Measurements from ENCODE around the gene SLAMF1.
"Not testable (repeated sequence)": the region's sequence is repeated elsewhere in the genome, so short reads cannot be mapped to it uniquely, and the experiment has no call there.

SLAMF1 gene

DNA sequence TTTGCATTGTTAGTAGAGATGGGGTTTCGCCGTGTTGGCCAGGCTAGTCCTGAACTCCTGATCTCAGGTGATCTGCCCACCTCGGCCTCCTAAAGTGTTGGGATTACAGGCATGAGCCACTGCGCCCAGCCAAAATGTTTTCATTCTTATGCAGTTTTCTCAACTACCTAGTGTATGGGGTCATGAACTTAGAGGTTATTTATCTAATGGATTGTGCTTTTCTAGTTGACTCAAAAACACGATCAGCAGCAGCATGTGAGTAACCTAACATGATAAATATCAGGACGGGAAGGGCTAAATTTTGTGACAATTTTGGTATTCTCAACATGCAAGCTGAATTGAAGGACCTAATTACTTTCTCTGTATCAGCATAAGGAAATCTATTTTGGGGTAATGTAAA is 58.4 kb downstream of the SLAMF1 start:
- no peaks in the 10 kb centered on the region for H3K4me1 ChIP-seq
- no peak overlapping the region for H3K27ac ChIP-seq
- H3K4me3 ChIP-seq: no peak overlapping the region
- no peaks in the 10 kb centered on the region for H3K9me3 ChIP-seq
- intact Hi-C loops (cut with DNase I; ENCODE audit: low total_unique reads): no loop called here
- TF ChIP-seq, protein P1, sequence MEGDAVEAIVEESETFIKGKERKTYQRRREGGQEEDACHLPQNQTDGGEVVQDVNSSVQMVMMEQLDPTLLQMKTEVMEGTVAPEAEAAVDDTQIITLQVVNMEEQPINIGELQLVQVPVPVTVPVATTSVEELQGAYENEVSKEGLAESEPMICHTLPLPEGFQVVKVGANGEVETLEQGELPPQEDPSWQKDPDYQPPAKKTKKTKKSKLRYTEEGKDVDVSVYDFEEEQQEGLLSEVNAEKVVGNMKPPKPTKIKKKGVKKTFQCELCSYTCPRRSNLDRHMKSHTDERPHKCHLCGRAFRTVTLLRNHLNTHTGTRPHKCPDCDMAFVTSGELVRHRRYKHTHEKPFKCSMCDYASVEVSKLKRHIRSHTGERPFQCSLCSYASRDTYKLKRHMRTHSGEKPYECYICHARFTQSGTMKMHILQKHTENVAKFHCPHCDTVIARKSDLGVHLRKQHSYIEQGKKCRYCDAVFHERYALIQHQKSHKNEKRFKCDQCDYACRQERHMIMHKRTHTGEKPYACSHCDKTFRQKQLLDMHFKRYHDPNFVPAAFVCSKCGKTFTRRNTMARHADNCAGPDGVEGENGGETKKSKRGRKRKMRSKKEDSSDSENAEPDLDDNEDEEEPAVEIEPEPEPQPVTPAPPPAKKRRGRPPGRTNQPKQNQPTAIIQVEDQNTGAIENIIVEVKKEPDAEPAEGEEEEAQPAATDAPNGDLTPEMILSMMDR (IDR thresholded peaks at IDR 0.05): no peak
- H3K36me3 ChIP-seq: no peaks in the 10 kb centered on the region
- no peaks in the 10 kb centered on the region for H3K27me3 ChIP-seq
- no peak for DNase-seq

DNA sequence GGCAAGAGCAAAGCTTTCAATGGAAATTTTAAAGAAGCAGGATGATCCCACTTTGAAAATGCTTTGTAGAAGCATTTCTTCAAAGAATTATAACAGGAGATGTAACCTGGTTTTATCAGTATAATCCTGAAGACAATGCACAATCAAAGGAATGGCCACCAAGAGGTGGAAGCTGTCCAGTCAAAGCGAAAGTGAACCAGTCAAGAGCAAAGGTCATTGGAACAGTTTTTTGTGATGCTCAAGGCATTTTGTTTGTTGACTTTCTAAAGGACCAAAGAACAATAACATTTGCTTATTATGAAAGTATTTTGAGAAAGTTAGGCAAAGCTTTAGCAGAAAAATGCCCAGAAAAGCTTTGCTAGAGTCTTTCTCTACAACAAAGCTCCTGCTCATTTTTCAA is 62.1 kb downstream of the SLAMF1 start:
- Histone ChIP-seq H3K27ac (no peak overlapping the region), H3K4me1 (no peaks in the 10 kb centered on the region), H3K27me3 (no peaks in the 10 kb centered on the region), H3K4me3 (no peak overlapping the region), H3K9me3 (no peaks in the 10 kb centered on the region), H3K36me3 (no peaks in the 10 kb centered on the region)
- TF ChIP-seq, protein P1 (IDR thresholded peaks at IDR 0.05): no peak
- intact Hi-C loops (cut with DNase I; ENCODE audit: low total_unique reads): no loop called here
- no peak for DNase-seq

DNA sequence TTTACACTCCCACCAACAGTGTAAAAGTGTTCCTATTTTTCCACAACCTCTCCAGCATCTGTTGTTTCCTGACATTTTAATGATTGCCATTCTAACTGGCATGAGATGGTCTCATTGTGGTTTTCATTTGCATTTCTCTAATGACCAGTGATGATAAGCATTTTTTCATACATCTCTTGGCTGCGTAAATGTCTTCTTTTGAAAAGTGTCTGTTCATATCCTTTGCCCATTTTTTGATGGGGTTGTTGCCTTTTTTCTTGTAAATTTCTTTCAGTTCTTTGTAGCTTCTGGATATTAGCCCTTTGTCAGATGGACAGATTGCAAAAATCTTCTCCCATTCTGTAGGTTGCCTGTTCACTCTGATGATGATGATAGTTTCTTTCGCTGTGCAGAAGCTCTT is 63.9 kb downstream of the SLAMF1 start:
- H3K9me3 ChIP-seq; H3K36me3 ChIP-seq; H3K27me3 ChIP-seq; H3K4me3 ChIP-seq; DNase-seq; H3K4me1 ChIP-seq; H3K27ac ChIP-seq; intact Hi-C loops (cut with DNase I; ENCODE audit: low total_unique reads): not testable (repeated sequence)

DNA sequence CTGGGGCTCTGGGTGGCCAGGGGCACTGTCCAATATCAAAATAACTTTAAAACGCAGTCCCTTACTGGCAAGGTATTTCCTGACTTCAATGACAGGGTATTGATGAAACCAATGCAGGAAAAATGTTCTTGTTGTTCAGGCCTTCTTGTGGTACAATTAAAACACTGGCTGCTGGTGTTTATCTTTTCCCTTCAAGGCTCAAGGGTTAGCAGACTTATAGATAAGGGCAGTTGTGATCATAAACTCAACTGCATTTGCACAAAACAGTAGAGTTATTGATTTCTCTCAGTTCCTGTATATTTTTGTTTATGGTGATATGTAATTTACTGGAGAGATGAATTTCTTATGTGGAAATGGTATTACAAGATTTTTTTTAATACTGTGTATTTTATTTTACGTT is 64.9 kb downstream of the SLAMF1 start:
- TF ChIP-seq, protein P1 (IDR thresholded peaks at IDR 0.05): no peak

DNA sequence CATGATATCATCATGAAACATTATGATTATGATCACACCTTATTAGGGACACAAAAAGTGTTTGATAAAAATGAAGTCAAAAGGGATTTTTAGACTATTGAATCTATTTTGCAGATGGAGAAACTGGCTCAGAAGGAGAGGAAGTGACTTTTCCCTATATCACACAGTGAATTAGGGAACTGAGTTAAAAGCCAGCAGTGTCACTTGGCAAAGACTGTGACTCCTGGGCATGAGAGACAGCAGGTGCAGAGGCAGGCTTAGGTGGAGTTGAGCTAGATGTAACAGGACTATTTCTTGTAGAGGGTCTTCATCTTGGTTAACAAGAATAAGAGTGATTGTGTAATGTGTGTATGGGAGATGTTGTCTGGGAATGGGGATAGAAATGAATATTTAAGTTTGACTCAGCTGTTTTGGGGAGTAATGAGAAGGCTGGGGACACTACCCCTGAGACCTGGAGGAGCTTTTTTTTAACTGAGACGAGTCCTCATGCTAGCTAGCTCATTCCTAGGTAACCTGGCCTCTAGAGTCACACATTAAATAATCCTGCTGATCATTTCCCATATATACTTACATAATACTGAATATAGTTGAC is 66.5 kb downstream of the SLAMF1 start:
- DNase-seq: no peak
- Histone ChIP-seq H3K4me1 (no peaks in the 10 kb centered on the region), H3K27ac (no peak overlapping the region), H3K9me3 (no peaks in the 10 kb centered on the region), H3K27me3 (no peaks in the 10 kb centered on the region), H3K4me3 (no peak overlapping the region), H3K36me3 (no peaks in the 10 kb centered on the region)
- intact Hi-C loops (cut with DNase I; ENCODE audit: low total_unique reads): no loop called here
- TF ChIP-seq, protein P1 (IDR thresholded peaks at IDR 0.05): no peak

More for the DNA sequence above, 64.9 kb downstream of the SLAMF1 start:
- H3K9me3 ChIP-seq: no peaks in the 10 kb centered on the region
- H3K4me1 ChIP-seq: no peaks in the 10 kb centered on the region
- intact Hi-C loops (cut with DNase I; ENCODE audit: low total_unique reads): no loop called here
- no peaks in the 10 kb centered on the region for H3K27me3 ChIP-seq
- DNase-seq: no peak
- H3K4me3 ChIP-seq: no peak overlapping the region
- H3K36me3 ChIP-seq: no peaks in the 10 kb centered on the region
- no peak overlapping the region for H3K27ac ChIP-seq

DNA sequence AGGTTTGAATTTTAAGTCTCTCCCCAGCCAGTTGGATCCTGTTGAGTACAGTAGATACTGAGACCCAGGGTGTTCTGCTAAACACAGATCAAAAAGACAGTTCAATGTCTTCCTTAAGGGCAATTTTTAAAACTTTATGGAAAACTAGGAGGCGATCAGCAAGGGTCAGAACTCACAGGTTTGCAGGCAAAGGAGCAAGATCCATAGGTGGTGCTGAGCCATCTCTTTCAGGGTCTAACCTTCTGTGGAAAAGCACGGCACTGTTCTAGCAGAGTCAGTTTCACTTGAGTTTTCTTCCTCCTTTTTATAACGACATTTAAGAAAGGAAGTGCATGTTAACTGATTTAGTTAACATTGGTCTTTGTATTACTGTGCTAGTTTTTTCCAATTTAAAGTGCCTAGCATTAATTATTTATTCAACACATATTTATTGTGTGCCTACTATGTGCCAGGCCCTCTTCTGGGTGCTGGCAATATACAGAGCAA is 67.6 kb downstream of the SLAMF1 start, which contains the start of gene CD84:
CD84 (minus strand) TSS at position 281 of the 486 bp plus-strand sequence; CDS start at position 222, 59 bp downstream.
- Histone ChIP-seq H3K27ac (no peak within 1 kb of the TSS), H3K4me3 (peak within 1 kb of the TSS; percentile 7 to 19), H3K4me1 (no peaks in the 10 kb centered on the region), H3K27me3 (no peaks in the 10 kb centered on the region), H3K36me3 (no peaks in the 10 kb centered on the region), H3K9me3 (no peaks in the 10 kb centered on the region)
- TF ChIP-seq, protein P1 (IDR thresholded peaks at IDR 0.05): no peak
- intact Hi-C loops (cut with DNase I; ENCODE audit: low total_unique reads): no loop called here
- no peak for DNase-seq
